Neural progenitor cell (in vitro differentiated cells): ENCODE data around the gene MPRIP. TPM values are rescaled to one million over a fixed set of nuclear protein-coding genes. Genes with fewer than 3 reads are reported as not detected.

ENCODE experiments used
- DNase-seq: peaks from one replicate; pipeline ENCODE4 v3.0.0-alpha.2; 2016; ENCODE audit warnings: low spot score
- H2AFZ ChIP-seq: fragments of 200-600 bp; sonication (generic); replicated peaks from 2 replicates; pipeline ENCODE4 v1.6.1; 2016; ENCODE audit warnings: antibody characterized with exemption
- H3F3A ChIP-seq: fragments of 200-600 bp; sonication (generic); 2 replicates; pipeline ENCODE4 v1.6.1; 2016; ENCODE audit warnings: antibody characterized with exemption, low read depth
- H3K27ac ChIP-seq: fragments of 200-600 bp; sonication (generic); 2 replicates; pipeline ENCODE4 v1.5.1; 2016; ENCODE audit warnings: mild to moderate bottlenecking
- H3K27me3 ChIP-seq: fragments of 200-600 bp; sonication (generic); 2 replicates; pipeline ENCODE4 v1.6.1; 2016; ENCODE audit warnings: mild to moderate bottlenecking, moderate library complexity
- H3K36me3 ChIP-seq: fragments of 200-600 bp; sonication (generic); 2 replicates; pipeline ENCODE4 v1.5.1; 2016
- H3K4me1 ChIP-seq: fragments of 200-600 bp; sonication (generic); 2 replicates; pipeline ENCODE4 v1.6.1; 2016; ENCODE audit warnings: mixed run types
- H3K4me2 ChIP-seq: fragments of 200-600 bp; sonication (generic); 2 replicates; pipeline ENCODE4 v1.6.1; 2016
- H3K4me3 ChIP-seq: fragments of 200-600 bp; sonication (generic); 2 replicates; pipeline ENCODE4 v1.5.1; 2016
- H3K79me2 ChIP-seq: fragments of 200-600 bp; sonication (generic); 2 replicates; pipeline ENCODE4 v1.6.1; 2016; ENCODE audit warnings: low read depth
- H3K9ac ChIP-seq: fragments of 200-600 bp; sonication (generic); 2 replicates; pipeline ENCODE4 v1.6.1; 2016
- H3K9me3 ChIP-seq: fragments of 200-600 bp; sonication (generic); 2 replicates; pipeline ENCODE4 v1.5.1; 2016; ENCODE audit warnings: low read depth
- H4K20me1 ChIP-seq: fragments of 200-600 bp; sonication (generic); 2 replicates; pipeline ENCODE4 v1.6.1; 2016; ENCODE audit warnings: low read depth
- H3K27ac Mint-ChIP-seq: 3 replicates; pipeline ENCODE4 v1.8.0; 2021; ENCODE audit warnings: mixed read lengths
- H3K27me3 Mint-ChIP-seq: 2 replicates; pipeline ENCODE4 v1.8.0; 2022; ENCODE audit warnings: low read depth, mild to moderate bottlenecking, inconsistent platforms, moderate library complexity, mixed read lengths; ENCODE audit not compliant: insufficient read depth
- H3K36me3 Mint-ChIP-seq: 3 replicates; pipeline ENCODE4 v1.8.0; 2021; ENCODE audit warnings: mixed read lengths
- H3K4me1 Mint-ChIP-seq: 3 replicates; pipeline ENCODE4 v1.8.0; 2021; ENCODE audit warnings: mixed read lengths
- H3K4me3 Mint-ChIP-seq: 3 replicates; pipeline ENCODE4 v1.8.0; 2021; ENCODE audit warnings: mild to moderate bottlenecking, moderate library complexity, mixed read lengths
- H3K9me3 Mint-ChIP-seq: 3 replicates; pipeline ENCODE4 v1.8.0; 2020; ENCODE audit warnings: mixed read lengths
- CTCF ChIP-seq: fragments of 200-600 bp; sonication (generic); IDR thresholded peaks from 2 replicates; pipeline ENCODE4 v1.5.1; 2017; ENCODE audit warnings: antibody characterized with exemption, mild to moderate bottlenecking
- EZH2 ChIP-seq: fragments of 200-600 bp; sonication (generic); IDR thresholded peaks from 2 replicates; pipeline ENCODE4 v1.6.1; 2017; ENCODE audit warnings: antibody characterized with exemption, mild to moderate bottlenecking, moderate library complexity
- EZH2phosphoT487 ChIP-seq: fragments of 200-600 bp; sonication (generic); IDR thresholded peaks from 2 replicates; pipeline ENCODE4 v1.6.1; 2017; ENCODE audit warnings: antibody characterized with exemption
- total RNA-seq: library from RNA; depleted of rRNA; stranded (reverse); fragments of >200 nt; gene quantifications from 2 replicates; pipeline ENCODE4 v1.2.3, GENCODE V29; 2015; ENCODE audit warnings: low replicate concordance

Gene MPRIP
- total RNA-seq, 1 donor from 2014 or later = 42.1 TPM

- no peak for DNase-seq
- Mint-ChIP-seq H3K4me3 (no peak overlapping the region), H3K9me3 (no peaks in the 10 kb centered on the region), H3K27me3 (no peaks in the 10 kb centered on the region), H3K27ac (no peak overlapping the region), H3K4me1 (peaks cover 18% of the 10 kb centered on the region), H3K36me3 (no peaks in the 10 kb centered on the region)
- H2AFZ ChIP-seq = no peak overlapping the region
- H3K9me3 ChIP-seq = no peaks in the 10 kb centered on the region
- H3K4me3 ChIP-seq = no peak overlapping the region
- H3K36me3 ChIP-seq = no peaks in the 10 kb centered on the region
- H3K9ac ChIP-seq = no peak overlapping the region
- no peak overlapping the region for H3K27ac ChIP-seq
- H3K79me2 ChIP-seq = no peaks in the 10 kb centered on the region
- H4K20me1 ChIP-seq = no peaks in the 10 kb centered on the region
- H3K27me3 ChIP-seq = no peaks in the 10 kb centered on the region
- TF ChIP-seq EZH2phosphoT487 (no peak), CTCF (no peak), EZH2 (no peak)
- H3K4me1 ChIP-seq = peaks cover 7% of the 10 kb centered on the region
- no peak overlapping the region for H3K4me2 ChIP-seq
- no peaks in the 10 kb centered on the region for H3F3A ChIP-seq
These were observed 162.5 kb downstream of the MPRIP start for GRCh38 chr17:17204635-17205231.

GRCh38 chr17:17205368-17206123 is 163.3 kb downstream of the MPRIP start:
- Histone ChIP-seq H2AFZ (no peak overlapping the region), H3K4me2 (no peak overlapping the region)

GRCh38 chr17:17206124-17206912 is 164.1 kb downstream of the MPRIP start, which contains the start of gene PLD6:
Gene PLD6, minus strand, starts transcription at chr17:17206333. Its CDS starts 47 bp downstream, at chr17:17206286.
- Histone ChIP-seq H3K27me3 (no peaks in the 10 kb centered on the region), H3K4me3 (no peak within 1 kb of the TSS), H3K79me2 (no peaks in the 10 kb centered on the region), H3K9ac (no peak within 1 kb of the TSS), H3F3A (no peaks in the 10 kb centered on the region), H3K9me3 (no peaks in the 10 kb centered on the region), H4K20me1 (no peaks in the 10 kb centered on the region), H3K27ac (no peak within 1 kb of the TSS), H3K36me3 (no peaks in the 10 kb centered on the region), H3K4me2 (no peak within 1 kb of the TSS), H3K4me1 (no peaks in the 10 kb centered on the region), H2AFZ (no peak within 1 kb of the TSS)
- Mint-ChIP-seq H3K4me3 (no peak within 1 kb of the TSS), H3K27me3 (no peaks in the 10 kb centered on the region), H3K4me1 (peaks cover 3% of the 10 kb centered on the region), H3K27ac (no peak within 1 kb of the TSS), H3K9me3 (no peaks in the 10 kb centered on the region), H3K36me3 (no peaks in the 10 kb centered on the region)
- no peak for DNase-seq
- no peak for TF ChIP-seq CTCF
- TF ChIP-seq EZH2 = no peak
- TF ChIP-seq EZH2phosphoT487 = no peak

More at GRCh38 chr17:17205368-17206123, 163.3 kb downstream of the MPRIP start:
- Histone ChIP-seq H3F3A (no peaks in the 10 kb centered on the region), H3K9me3 (no peaks in the 10 kb centered on the region), H3K36me3 (no peaks in the 10 kb centered on the region), H3K27ac (no peak overlapping the region), H3K4me3 (no peak overlapping the region), H3K4me1 (peaks cover under 1% of the 10 kb centered on the region), H3K9ac (no peak overlapping the region), H4K20me1 (no peaks in the 10 kb centered on the region), H3K27me3 (no peaks in the 10 kb centered on the region), H3K79me2 (no peaks in the 10 kb centered on the region)
- Mint-ChIP-seq H3K27ac (no peak overlapping the region), H3K4me1 (peaks cover 9% of the 10 kb centered on the region), H3K27me3 (no peaks in the 10 kb centered on the region), H3K4me3 (no peak overlapping the region), H3K36me3 (no peaks in the 10 kb centered on the region), H3K9me3 (no peaks in the 10 kb centered on the region)
- no peak for DNase-seq
- TF ChIP-seq EZH2phosphoT487 (no peak), EZH2 (no peak), CTCF (no peak)
